ENCODE data around the gene MAGEB2.
"Not testable (repeated sequence)": the region's sequence is repeated elsewhere in the genome, so short reads cannot be mapped to it uniquely, and the experiment has no call there.

The MAGEB2 gene, protein sequence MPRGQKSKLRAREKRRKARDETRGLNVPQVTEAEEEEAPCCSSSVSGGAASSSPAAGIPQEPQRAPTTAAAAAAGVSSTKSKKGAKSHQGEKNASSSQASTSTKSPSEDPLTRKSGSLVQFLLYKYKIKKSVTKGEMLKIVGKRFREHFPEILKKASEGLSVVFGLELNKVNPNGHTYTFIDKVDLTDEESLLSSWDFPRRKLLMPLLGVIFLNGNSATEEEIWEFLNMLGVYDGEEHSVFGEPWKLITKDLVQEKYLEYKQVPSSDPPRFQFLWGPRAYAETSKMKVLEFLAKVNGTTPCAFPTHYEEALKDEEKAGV

DNA sequence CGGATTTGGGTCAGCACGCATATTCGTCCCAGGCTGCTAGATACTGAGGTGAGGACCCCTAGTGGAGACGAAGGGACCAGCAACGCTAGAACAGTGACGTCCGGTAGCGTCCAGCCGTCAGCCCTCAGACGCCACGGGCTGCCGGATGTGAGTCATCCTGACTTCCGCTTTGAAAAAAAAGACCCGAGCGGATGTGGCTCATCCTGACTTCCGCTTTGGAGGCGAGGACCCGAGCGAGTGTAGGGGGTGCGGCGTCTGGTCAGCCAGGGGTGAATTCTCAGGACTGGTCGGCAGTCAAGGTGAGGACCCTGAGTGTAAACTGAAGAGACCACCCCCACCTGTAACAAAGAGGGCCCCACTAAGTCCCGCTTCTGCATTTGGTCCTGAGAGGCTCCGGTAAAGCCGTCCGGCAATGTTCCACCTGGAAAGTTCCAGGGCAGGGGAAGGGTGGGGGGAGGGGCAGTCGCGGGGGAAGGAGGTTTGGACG, at the start of gene MAGEB2:
MAGEB2 (plus strand) TSS at position 207 of the 487 bp plus-strand sequence. CDS start 3,018 bp downstream, outside the sequence.
- no peak for DNase-seq

- no peak for DNase-seq
These were observed 44.5 kb upstream of the MAGEB2 start for GRCh38 chrX:30170900-30171299.

DNA sequence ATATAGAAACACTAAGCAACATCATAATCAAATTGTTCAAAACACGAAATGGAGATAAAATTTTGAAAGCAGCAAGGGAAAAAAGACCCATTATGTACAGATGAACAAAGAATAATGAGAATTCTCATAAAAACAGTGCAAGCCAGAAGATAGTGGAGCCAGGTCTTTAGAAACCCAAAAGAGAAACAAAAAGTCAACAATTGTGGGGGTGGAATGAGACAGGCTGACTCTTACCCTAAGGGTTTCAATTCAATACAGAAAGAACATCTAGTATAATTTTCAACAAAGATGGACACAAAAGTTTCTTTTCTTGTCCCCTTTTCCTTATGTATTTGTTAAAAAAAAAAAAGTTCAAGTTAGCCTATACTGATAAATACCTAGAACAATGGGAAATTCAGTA, 34.0 kb upstream of the MAGEB2 start:
- no peak for DNase-seq

GRCh38 chrX:30183554-30183953, 31.8 kb upstream of the MAGEB2 start:
- DNase-seq = no peak

DNA sequence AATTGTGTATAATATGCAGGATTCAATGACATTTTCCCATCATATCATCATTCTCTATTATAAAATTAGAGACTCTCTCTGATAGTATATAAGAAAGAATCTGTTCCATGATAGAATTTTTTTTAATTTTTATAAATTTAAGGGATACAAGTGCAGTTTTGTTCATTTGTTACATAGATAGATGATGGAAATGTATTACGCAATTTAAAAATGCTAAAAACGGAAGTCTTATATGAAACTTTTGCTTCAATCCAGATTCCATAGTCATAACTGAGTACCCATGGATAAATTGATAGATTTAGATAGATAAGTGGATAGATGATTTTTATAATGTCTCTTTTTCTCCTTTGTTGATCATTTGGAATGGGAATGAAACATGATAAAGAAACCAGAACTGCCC, 24.9 kb upstream of the MAGEB2 start:
- DNase-seq = no peak

GRCh38 chrX:30193910-30194309, 21.5 kb upstream of the MAGEB2 start:
- DNase-seq = not testable (repeated sequence)

GRCh38 chrX:30196322-30196721, 19.0 kb upstream of the MAGEB2 start:
- DNase-seq = no peak

DNA sequence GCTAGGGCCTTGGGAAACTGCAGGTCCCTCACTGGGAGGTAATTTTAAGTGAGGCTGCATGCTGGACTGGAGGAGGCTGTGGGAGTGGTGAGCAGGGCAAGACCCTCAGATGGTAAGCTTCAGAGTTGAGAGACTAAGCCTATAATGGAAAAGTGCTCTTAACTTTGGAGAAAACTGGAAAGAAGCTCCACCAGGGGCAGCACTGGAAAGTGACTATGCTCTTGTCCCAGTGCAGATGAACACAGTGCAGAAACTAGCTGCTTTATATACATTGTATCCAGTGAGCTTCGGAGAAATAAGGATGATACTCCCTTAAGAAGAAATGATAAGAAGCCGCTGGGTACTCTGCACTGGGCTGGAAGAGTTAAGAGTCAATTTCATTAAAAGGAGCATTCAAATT, 3.2 kb upstream of the MAGEB2 start:
- no peak for DNase-seq

DNA sequence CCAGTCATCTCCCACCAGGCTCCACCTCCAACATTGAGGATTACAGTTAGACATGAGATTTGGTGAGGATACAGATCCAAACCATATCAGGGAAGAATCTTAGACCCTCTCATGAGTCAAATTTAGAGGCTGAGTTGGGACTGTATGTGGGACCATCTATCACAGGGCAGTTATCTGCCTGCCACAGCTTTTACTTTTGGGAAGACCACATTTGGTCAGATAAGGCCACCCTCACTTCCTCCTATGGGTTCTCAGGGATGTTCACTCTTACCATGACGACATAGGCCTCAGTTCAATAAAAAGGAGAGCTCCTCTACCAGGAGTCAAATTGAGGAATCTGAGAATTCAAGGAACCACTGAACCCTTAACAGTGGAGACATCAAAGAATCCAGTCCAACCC, 2.1 kb downstream of the MAGEB2 start:
- DNase-seq = no peak

DNA sequence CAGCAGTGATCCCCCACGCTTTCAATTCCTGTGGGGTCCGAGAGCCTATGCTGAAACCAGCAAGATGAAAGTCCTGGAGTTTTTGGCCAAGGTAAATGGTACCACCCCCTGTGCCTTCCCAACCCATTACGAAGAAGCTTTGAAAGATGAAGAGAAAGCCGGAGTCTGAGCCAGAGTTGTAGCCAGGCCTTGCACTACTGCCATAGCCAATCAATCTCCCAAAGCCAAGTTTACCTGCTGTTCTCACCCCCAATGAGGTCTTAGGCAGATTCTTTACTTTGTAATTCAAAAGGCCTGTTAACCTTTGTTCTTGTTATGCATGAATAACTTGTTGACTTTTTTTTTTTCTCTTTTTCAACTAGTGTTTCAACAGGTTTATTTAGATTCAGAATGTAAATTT, 4.0 kb downstream of the MAGEB2 start:
- DNase-seq = no peak

GRCh38 chrX:30220661-30221060, 5.3 kb downstream of the MAGEB2 start:
- DNase-seq = no peak

GRCh38 chrX:30224536-30224935, 9.2 kb downstream of the MAGEB2 start:
- no peak for DNase-seq

GRCh38 chrX:30228526-30228925, 13.2 kb downstream of the MAGEB2 start:
- no peak for DNase-seq

GRCh38 chrX:30230395-30230794, 15.0 kb downstream of the MAGEB2 start, which contains the start of gene MAGEB3:
TSS of gene MAGEB3 (plus strand) at chrX:30230657. CDS start at chrX:30235925, 5,268 bp downstream.
- DNase-seq = no peak

GRCh38 chrX:30241724-30242415, 26.5 kb downstream of the MAGEB2 start, which contains the start of gene MAGEB4:
TSS of gene MAGEB4 (plus strand) at chrX:30242000. CDS start at chrX:30242136, 136 bp downstream.
- DNase-seq = no peak

GRCh38 chrX:30246769-30247489, 31.6 kb downstream of the MAGEB2 start, which contains the start of gene MAGEB1:
TSS of gene MAGEB1 (plus strand) at chrX:30247146. CDS start at chrX:30250494, 3,348 bp downstream.
- no peak for DNase-seq

DNA sequence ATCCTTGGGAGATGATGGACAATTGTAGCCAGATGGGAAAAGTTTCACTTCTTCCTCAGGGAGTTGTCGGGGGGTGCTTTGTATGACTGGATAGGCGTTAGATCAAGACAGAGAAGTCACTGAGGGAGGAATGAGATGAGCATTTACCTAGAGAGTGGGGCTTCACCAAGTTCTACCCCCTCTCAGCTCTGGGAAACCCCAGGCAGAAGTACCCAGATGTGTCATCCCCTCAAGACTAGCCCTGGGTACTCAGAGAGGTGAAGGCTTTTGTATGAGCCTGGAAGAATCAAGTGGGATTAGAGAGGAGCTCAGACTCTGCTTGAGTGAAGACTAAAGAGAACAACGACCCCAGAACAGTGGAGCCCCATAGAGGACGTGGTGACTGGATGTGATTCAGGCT, 33.5 kb downstream of the MAGEB2 start:
- DNase-seq = no peak

DNA sequence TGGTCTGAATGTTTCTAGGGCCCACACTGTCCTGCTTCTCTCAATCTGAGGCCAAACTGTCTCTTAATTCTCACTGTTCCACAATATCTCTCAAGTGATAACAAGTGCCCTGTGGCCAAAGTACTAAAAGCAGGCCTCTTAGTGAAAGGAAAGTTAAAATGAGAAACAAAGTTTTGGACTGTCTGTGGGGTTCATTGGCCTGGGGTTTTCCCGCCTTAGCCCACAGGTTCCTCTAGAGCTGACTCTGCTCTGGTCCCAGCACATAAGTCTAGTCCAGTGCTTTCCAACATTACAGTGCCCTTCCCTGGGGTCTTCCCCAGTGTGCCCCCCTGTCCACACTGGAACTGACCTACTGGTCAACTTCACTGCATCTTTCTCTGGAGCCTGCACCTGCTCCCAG, 37.9 kb downstream of the MAGEB2 start:
- no peak for DNase-seq

DNA sequence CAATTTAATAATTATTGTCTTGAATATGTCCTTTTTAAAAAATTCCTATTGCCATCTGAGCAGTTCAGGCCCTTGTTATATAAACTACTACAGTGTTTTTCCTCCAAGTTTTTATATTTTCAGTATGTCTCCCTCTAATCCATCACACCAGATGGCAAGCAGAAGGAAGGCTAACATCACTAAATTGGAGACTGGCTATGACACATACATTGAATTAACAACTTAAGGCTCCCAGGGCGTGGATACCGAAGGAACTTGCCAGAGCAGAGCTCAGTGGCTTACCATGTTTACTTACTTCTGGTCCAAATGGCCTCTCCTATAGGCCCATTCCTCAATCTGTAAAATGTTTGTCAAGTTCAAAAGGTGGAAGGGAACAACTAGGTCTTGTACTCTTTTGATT, 44.6 kb downstream of the MAGEB2 start:
- DNase-seq = no peak

DNA sequence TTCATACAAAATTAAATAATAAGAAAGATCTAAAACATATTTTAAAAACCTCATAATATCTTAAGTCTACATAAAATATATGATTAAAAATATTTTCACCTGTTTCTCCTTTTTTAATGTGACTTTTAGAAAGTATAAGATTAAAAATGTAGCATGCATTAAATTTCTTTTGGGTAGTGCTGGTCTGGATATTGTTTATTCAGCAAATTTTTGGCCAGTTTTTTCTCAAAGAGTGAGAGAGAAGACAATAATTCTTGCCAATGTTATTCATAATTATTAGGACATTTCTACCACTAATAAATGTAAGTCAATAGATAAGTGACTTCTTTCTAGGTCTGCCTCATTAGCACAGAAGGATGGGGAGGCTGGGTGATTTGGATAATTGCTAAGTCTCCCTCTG, 45.6 kb downstream of the MAGEB2 start:
- DNase-seq = no peak

DNA sequence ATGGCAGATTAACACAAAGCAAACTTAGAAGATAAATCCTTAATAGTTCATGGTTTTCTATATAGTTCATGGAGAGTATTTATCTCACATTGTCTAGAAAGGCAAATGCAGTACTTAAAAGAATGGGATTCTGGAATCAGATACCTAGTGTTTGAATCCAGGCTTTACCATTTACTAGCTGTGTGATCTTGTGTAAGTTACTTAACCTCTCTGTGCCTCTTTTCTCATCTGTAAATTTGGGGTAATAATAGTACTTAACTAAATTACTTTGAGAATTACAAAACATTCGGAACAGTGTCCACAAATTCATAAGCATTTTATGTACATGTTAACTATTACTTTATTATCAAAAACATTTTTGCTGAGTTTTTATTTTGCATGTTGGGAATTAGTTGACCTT, 47.4 kb downstream of the MAGEB2 start:
- DNase-seq = no peak
